Loucy (cell line): ENCODE measurements around the gene FZR1.

Experiments
- H2AFZ ChIP-seq: fragments of 200-600 bp; sonication (generic); 2 replicates; pipeline ENCODE4 v1.6.0; 2016; ENCODE audit warnings: antibody characterized with exemption, mild to moderate bottlenecking, low read length, moderate library complexity
- H3F3A ChIP-seq: fragments of 200-600 bp; 2 replicates; pipeline ENCODE4 v1.6.0; 2016; ENCODE audit warnings: antibody characterized with exemption, low read depth, mild to moderate bottlenecking
- H3K27me3 ChIP-seq: fragments of 200-600 bp; sonication (generic); 2 replicates; pipeline ENCODE4 v1.6.1; 2014; ENCODE audit warnings: low read length, mild to moderate bottlenecking; ENCODE audit not compliant: insufficient read depth, poor library complexity, severe bottlenecking
- H3K36me3 ChIP-seq: fragments of 200-600 bp; sonication (generic); 2 replicates; pipeline ENCODE4 v1.6.1; 2016; ENCODE audit warnings: low read length; ENCODE audit not compliant: insufficient read depth
- H3K4me1 ChIP-seq: fragments of 200-600 bp; sonication (generic); 2 replicates; pipeline ENCODE4 v1.5.1; 2014; ENCODE audit warnings: low read length, mild to moderate bottlenecking; ENCODE audit not compliant: insufficient read depth, poor library complexity, severe bottlenecking
- H3K4me2 ChIP-seq: fragments of 200-600 bp; sonication (generic); 2 replicates; pipeline ENCODE4 v1.6.0; 2014; ENCODE audit warnings: antibody characterized with exemption, low read length, low read depth, mild to moderate bottlenecking; ENCODE audit not compliant: poor library complexity, severe bottlenecking
- H3K4me3 ChIP-seq: fragments of 200-600 bp; sonication (generic); 2 replicates; pipeline ENCODE4 v1.5.1; 2014; ENCODE audit warnings: low read length, mild to moderate bottlenecking, mixed read lengths; ENCODE audit not compliant: poor library complexity, severe bottlenecking
- H3K79me2 ChIP-seq: fragments of 200-600 bp; sonication (generic); 2 replicates; pipeline ENCODE4 v1.6.1; 2014; ENCODE audit warnings: low read length; ENCODE audit not compliant: insufficient read depth
- H3K9ac ChIP-seq: fragments of 200-600 bp; sonication (generic); 2 replicates; pipeline ENCODE4 v1.6.0; 2014; ENCODE audit warnings: mild to moderate bottlenecking, low read depth, low read length, moderate library complexity; ENCODE audit not compliant: poor library complexity, severe bottlenecking
- H3K9me2 ChIP-seq: fragments of 200-600 bp; sonication (generic); replicated peaks from 2 replicates; pipeline ENCODE4 v1.6.1; 2016; ENCODE audit warnings: low read depth, low read length, mixed read lengths
- H3K9me3 ChIP-seq: fragments of 200-600 bp; sonication (generic); 2 replicates; pipeline ENCODE4 v1.6.1; 2014; ENCODE audit warnings: mild to moderate bottlenecking, antibody characterized with exemption, low read length, low read depth; ENCODE audit not compliant: insufficient read depth
- H4K20me1 ChIP-seq: fragments of 200-600 bp; sonication (generic); 2 replicates; pipeline ENCODE4 v1.6.0; 2014; ENCODE audit warnings: antibody characterized with exemption, low read length, mild to moderate bottlenecking; ENCODE audit not compliant: insufficient read depth, poor library complexity, severe bottlenecking
- EZH2phosphoT487 ChIP-seq: fragments of 200-600 bp; IDR thresholded peaks from 2 replicates; pipeline ENCODE4 v1.6.1; 2018; ENCODE audit warnings: antibody characterized with exemption, mild to moderate bottlenecking, moderate library complexity, borderline replicate concordance
- TF ChIP-seq, protein P1 (sequence below): fragments of 200-600 bp; sonication (generic); conservative IDR thresholded peaks from 2 replicates; pipeline ENCODE4 v1.5.1; 2014; ENCODE audit warnings: mild to moderate bottlenecking, antibody characterized with exemption, low read length

FZR1 gene

DNA sequence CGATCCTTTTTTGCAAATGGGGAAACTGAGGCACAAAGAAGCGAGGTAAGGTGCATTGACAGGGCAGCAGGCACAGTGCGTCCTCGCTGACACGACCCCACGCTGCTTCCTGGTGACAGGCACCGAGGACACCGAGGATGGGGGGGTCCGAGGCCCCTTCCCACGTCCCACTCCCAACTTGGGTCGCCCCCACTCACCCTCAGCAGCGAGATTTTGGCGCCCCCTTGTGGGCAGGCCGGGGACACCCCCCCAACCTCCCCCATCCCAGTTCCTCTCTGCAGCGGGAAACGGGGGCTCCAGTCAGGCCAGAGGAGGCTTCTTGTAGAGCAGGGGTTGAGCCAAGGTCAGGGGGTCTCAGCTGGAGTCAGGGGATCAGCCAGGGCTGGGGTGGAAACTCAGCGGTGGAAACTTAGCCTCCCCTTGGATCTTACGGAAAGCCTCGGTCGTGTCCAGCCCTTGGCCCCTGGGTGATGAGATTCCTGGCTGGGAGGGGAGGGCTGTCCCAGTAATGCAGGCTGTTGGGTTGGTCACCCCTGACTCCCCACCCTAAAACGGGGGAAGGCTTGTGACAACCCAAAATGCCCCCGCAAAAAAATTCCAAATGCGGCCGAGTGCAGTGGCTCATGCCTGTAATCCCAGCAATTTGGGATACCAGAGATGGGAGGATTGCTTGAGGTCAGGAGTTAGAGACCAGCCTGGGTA is 34.0 kb upstream of the FZR1 start:
- H3F3A ChIP-seq, result no peaks in the 10 kb centered on the region
- H3K9me3 ChIP-seq, result no peaks in the 10 kb centered on the region
- H3K9ac ChIP-seq, result no peak overlapping the region
- peaks cover 4% of the 10 kb centered on the region; the same call in 1 of the 2 replicates for H3K9me2 ChIP-seq
- no peak overlapping the region for H3K4me3 ChIP-seq
- no peak overlapping the region for H3K4me2 ChIP-seq
- no peak overlapping the region for H2AFZ ChIP-seq
- H3K36me3 ChIP-seq, result peaks cover 9% of the 10 kb centered on the region; the same call in 1 of the 2 replicates
- TF ChIP-seq, protein P1, sequence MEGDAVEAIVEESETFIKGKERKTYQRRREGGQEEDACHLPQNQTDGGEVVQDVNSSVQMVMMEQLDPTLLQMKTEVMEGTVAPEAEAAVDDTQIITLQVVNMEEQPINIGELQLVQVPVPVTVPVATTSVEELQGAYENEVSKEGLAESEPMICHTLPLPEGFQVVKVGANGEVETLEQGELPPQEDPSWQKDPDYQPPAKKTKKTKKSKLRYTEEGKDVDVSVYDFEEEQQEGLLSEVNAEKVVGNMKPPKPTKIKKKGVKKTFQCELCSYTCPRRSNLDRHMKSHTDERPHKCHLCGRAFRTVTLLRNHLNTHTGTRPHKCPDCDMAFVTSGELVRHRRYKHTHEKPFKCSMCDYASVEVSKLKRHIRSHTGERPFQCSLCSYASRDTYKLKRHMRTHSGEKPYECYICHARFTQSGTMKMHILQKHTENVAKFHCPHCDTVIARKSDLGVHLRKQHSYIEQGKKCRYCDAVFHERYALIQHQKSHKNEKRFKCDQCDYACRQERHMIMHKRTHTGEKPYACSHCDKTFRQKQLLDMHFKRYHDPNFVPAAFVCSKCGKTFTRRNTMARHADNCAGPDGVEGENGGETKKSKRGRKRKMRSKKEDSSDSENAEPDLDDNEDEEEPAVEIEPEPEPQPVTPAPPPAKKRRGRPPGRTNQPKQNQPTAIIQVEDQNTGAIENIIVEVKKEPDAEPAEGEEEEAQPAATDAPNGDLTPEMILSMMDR, result peak; percentile 90
- no peak for TF ChIP-seq EZH2phosphoT487
- peaks cover 16% of the 10 kb centered on the region for H4K20me1 ChIP-seq
- H3K79me2 ChIP-seq, result peaks cover 43% of the 10 kb centered on the region
- H3K4me1 ChIP-seq, result peaks cover 23% of the 10 kb centered on the region
- no peaks in the 10 kb centered on the region for H3K27me3 ChIP-seq

DNA sequence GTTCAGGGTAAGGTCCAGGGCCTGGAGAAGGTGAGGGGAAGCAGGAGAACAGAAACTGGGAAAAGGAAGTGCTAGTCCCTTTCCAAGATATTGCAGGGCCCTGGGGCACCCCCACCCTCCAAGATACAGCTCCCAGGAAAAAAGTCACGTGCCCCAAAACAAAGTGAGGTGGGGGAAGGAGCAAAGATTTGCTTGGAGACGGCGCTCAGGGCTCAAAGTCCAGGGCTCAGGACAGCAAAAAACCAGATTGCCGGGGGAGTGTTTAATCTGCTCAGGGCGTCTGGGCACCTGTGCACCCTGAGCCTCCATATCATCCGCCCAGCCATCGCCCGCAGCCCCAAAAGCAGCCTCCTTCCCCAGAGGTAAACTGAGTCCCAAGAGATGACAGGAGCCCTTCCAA is 32.1 kb upstream of the FZR1 start:
- no peaks in the 10 kb centered on the region for H3K27me3 ChIP-seq
- TF ChIP-seq EZH2phosphoT487, result no peak
- TF ChIP-seq, protein P1, result no peak
- peaks cover 9% of the 10 kb centered on the region; the same call in 1 of the 2 replicates for H3K36me3 ChIP-seq
- H2AFZ ChIP-seq, result no peak overlapping the region
- no peaks in the 10 kb centered on the region for H3F3A ChIP-seq
- peaks cover 56% of the 10 kb centered on the region for H3K79me2 ChIP-seq
- no peak overlapping the region for H3K4me3 ChIP-seq
- H3K9ac ChIP-seq, result no peak overlapping the region
- H3K9me3 ChIP-seq, result no peaks in the 10 kb centered on the region
- peaks cover 8% of the 10 kb centered on the region; the same call in 1 of the 2 replicates for H3K9me2 ChIP-seq
- peaks cover 33% of the 10 kb centered on the region for H3K4me1 ChIP-seq
- H3K4me2 ChIP-seq, result peak overlapping the region; percentile 24
- H4K20me1 ChIP-seq, result peaks cover 16% of the 10 kb centered on the region

DNA sequence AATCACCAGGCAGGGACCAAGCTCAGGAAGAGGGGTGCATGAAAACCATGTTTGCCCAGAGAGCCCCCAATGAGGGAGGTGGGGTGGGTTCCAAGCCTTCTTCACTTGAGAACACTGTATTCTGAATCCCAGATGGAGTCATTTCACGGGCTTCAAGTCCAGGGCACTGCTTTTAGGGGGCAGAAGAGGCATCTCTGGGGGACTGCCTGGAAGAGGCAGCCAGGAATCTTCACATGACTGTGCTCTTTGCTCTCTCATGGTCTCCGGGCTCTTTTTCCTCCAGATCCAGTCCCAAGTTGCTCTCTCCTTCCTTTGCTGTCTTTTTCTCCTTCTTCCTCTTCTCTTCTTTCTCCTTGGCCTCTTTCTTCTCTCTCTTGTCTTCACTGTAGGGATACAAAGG is 31.5 kb upstream of the FZR1 start:
- Histone ChIP-seq H3K4me1 (peaks cover 37% of the 10 kb centered on the region), H3K27me3 (no peaks in the 10 kb centered on the region), H3K9me3 (no peaks in the 10 kb centered on the region), H3K9me2 (peaks cover 8% of the 10 kb centered on the region; the same call in 1 of the 2 replicates), H3K36me3 (peaks cover 9% of the 10 kb centered on the region; the same call in 1 of the 2 replicates), H4K20me1 (peaks cover 16% of the 10 kb centered on the region), H3K9ac (peak overlapping the region; percentile 8), H2AFZ (no peak overlapping the region), H3K4me3 (peak overlapping the region; percentile 45), H3K79me2 (peaks cover 56% of the 10 kb centered on the region), H3K4me2 (peak overlapping the region; percentile 94), H3F3A (no peaks in the 10 kb centered on the region)
- TF ChIP-seq, protein P1, result no peak
- no peak for TF ChIP-seq EZH2phosphoT487
